ENCODE measurements around the gene ANTXR2. TPM values are rescaled to one million over a fixed set of nuclear protein-coding genes. Genes with fewer than 3 reads are reported as not detected.

Gene ANTXR2
- total and polyA plus RNA-seq, 9 of the 15 experiments (the other 6 are each of a cell fraction or from before 2014, with no cell fraction given) = 10.1 to 83.8 (median 60.3) TPM

GRCh38 chr4:80071604-80072227, 1.3 kb downstream of the ANTXR2 start (continued):
- TF ChIP-seq MLLT1 (IDR thresholded peaks at IDR 0.05) (peak in 1 of 2 experiments; percentile 59; a peak in 1 of 4 replicates), SMAD2 (IDR thresholded peaks at IDR 0.05; ENCODE audit: low read depth, low read length) (no peak), RHOXF2B (CRISPR knock-in tag; conservative IDR thresholded peaks at IDR 0.05) (no peak), HNRNPL (IDR thresholded peaks at IDR 0.05; ENCODE audit: low read depth, low read length) (no peak), SAP30 (IDR thresholded peaks at IDR 0.05; ENCODE audit: borderline replicate concordance, insufficient read depth, low read depth, low read length, poor library complexity, severe bottlenecking) (peak; percentile 11), MAZ (CRISPR knock-in tag; conservative IDR thresholded peaks at IDR 0.05 in 1 of 2, IDR thresholded peaks at IDR 0.05 in 1 of 2) (peak in 1 of 2 experiments; percentile 22; a peak in 2 of 4 replicates), TFE3 (CRISPR knock-in tag; IDR thresholded peaks at IDR 0.05) (no peak), XRCC5 (IDR thresholded peaks at IDR 0.05; ENCODE audit: low read depth, low read length) (no peak), EZH2 (IDR thresholded peaks at IDR 0.05; ENCODE audit: borderline replicate concordance, low read depth, low read length) (no peak), ZBTB9 (CRISPR knock-in tag; IDR thresholded peaks at IDR 0.05) (no peak)

Data from K562 (cell line).